Large intestine (tissue), 3 donors: ENCODE measurements around the gene PPP2R5C. TPM values are rescaled to one million over a fixed set of nuclear protein-coding genes. Genes with fewer than 3 reads are reported as not detected.
"Not testable (repeated sequence)": the region's sequence is repeated elsewhere in the genome, so short reads cannot be mapped to it uniquely, and the experiment has no call there.

Source experiments
- DNase-seq, 2 donors: peaks; one replicate each; pipeline versions ENCODE4 v3.0.0 to v3.0.0-alpha.2; 2013
- H3K27ac ChIP-seq: one replicate; pipeline ENCODE4 v1.5.1; 2013; ENCODE audit warnings: low read length
- H3K27me3 ChIP-seq: 2 replicates; pipeline ENCODE4 v1.6.1; 2013; ENCODE audit warnings: low read length; ENCODE audit not compliant: control insufficient read depth, insufficient read depth
- H3K36me3 ChIP-seq: 2 replicates; pipeline ENCODE4 v1.6.1; 2013; ENCODE audit warnings: low read length; ENCODE audit not compliant: control insufficient read depth, insufficient read depth
- H3K4me1 ChIP-seq: one replicate; pipeline ENCODE4 v1.6.1; 2013; ENCODE audit warnings: low read length; ENCODE audit not compliant: control insufficient read depth, insufficient read depth
- H3K4me3 ChIP-seq: one replicate; pipeline ENCODE4 v1.5.1; 2013; ENCODE audit warnings: low read length
- H3K9me3 ChIP-seq: one replicate; pipeline ENCODE4 v1.6.1; 2013; ENCODE audit warnings: mild to moderate bottlenecking, low read depth, low read length, moderate library complexity; ENCODE audit not compliant: control insufficient read depth
- WGBS: methylation state at CpG from one replicate; pipeline ENCODE4 v1.1.5; 2013; ENCODE audit warnings: low lambda C conversion rate; ENCODE audit not compliant: insufficient coverage; 5-methylcytosine and 5-hydroxymethylcytosine counted together
- polyA plus RNA-seq: library from polyadenylated mRNA; unstranded; fragments of 120-200 nt; gene quantifications from one replicate; pipeline ENCODE4 v1.2.1, GENCODE V29; 2013

The PPP2R5C gene
- polyA plus RNA-seq, 1 donor = 93.4 TPM

DNA sequence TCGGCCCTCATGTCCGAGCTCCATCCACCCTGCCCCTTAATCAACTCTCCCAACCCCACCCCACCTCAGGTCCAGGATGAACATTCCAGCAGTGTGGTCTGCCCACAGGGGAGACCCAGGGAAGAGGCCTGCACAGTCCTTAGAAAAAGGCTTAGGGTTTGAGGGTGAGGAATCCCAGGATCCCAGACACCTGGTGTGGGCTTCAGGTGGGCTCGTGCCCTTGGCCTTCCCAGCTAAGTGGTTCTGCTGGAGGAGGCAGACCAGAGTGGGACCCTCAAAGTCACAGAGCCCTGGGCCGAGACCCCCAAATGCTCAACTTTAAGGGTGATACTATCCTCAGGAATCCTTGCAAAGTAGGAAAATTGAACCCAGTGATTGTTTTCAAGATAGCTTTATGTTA, 25.4 kb upstream of the PPP2R5C start:
- Histone ChIP-seq H3K36me3 (no peaks in the 10 kb centered on the region), H3K9me3 (peaks cover 10% of the 10 kb centered on the region), H3K27ac (no peak overlapping the region), H3K27me3 (no peaks in the 10 kb centered on the region), H3K4me1 (peaks cover 16% of the 10 kb centered on the region), H3K4me3 (no peak overlapping the region)
- no peak for DNase-seq
- WGBS = no CpG with 5 or more reads among the region's 4 CpGs

DNA sequence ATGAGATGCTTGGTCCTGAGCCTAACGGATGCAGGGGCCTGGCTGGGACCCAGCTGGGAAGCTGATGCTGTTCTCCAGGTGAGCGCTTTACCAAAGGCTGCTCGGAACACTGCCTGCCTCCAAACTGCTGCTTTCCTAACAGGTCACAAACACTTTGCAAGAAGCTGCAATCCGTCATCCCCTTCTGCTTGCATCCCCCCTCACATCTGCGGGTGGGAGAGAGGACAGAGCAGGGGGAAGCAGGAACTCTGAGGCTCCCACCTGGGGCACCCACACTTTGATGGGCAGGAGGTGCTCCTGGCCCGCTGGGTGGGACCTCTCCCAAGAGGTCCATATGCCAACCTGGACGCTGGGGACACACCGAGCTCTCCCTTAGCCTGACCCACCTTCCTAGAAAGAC, 24.9 kb upstream of the PPP2R5C start:
- Histone ChIP-seq H3K4me3 (no peak overlapping the region), H3K4me1 (peaks cover 12% of the 10 kb centered on the region), H3K9me3 (peaks cover 12% of the 10 kb centered on the region), H3K27ac (no peak overlapping the region), H3K36me3 (no peaks in the 10 kb centered on the region), H3K27me3 (no peaks in the 10 kb centered on the region)
- WGBS = no CpG with 5 or more reads among the region's 8 CpGs
- DNase-seq = no peak

DNA sequence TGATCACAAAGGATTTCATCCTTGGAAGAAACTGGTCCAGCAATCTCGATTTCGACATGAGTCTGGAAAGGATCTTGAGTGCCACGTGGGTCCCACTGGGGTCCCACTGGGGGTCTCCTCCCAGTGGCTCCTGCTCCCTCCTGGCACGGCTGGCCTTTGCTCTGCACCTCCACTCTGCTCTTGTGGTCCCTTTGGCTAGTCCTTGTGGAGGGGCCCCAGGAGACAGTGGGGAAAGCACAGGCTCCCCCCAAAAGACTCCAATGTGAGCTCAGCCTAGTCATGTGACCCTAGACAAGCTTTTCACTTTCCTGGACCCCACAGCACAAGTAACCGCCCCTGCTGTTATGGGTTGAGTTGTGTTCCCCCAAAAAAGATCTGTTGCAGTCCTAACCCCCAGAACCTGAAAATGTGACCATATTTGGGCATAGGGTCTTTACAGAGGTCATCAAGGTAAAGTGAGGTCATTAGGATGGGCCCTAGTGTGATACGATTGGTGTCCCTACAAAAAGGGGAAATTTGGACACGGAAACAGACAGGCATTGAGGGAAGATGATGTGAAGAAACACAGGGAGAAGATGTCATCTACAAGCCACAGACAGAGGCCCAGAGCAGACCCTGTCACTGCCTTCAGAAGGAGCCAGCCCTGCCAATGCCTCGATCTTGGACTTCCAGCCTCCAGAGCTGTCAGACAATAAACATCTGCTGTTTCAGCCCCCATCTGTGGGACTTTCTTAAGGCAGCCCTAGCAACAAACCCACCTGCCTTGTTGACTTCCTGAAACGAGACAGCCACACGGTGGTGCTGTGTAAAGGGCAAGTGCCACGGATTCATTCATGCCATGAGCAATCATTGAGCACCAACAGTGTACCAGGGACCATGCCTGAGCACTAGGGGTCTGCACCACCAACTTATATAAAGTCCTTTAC, 23.8 kb upstream of the PPP2R5C start:
- Histone ChIP-seq H3K4me1 (peaks cover 3% of the 10 kb centered on the region), H3K27ac (no peak overlapping the region), H3K9me3 (peaks cover 12% of the 10 kb centered on the region), H3K4me3 (no peak overlapping the region), H3K27me3 (no peaks in the 10 kb centered on the region), H3K36me3 (no peaks in the 10 kb centered on the region)
- 100% methylated on average over 2 of the region's 11 CpGs for WGBS
- no peak for DNase-seq

DNA sequence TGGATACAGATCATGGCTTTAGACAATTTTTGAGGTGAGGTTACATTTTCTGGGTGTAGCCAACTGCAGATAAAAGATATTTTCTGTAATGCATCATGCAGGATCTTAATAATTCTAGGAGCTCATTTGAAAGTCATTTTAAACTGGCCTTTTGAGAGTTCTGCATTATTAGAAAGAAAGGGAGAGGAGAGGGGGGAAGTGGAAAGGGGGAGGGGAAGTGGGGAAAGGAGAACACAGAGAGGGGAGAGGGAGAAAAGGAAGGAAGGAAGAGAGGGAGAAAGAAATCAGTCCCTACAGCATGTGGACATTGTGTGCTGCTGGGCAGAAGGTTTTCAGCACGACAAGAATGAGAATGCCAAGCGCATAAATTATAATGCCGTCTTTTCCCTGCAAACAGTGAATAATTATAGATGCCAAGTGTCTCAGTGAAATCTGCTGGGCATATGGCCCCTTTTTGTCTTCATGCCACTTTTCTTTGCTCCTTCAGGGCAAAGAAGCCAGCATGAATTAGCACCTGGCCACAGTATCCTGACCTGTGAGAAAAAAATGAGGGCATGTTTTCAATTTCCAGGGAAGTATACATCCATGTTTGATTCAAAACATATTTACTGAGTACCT, 22.7 kb upstream of the PPP2R5C start:
- H3K36me3 ChIP-seq = no peaks in the 10 kb centered on the region
- no peak overlapping the region for H3K27ac ChIP-seq
- no peaks in the 10 kb centered on the region for H3K27me3 ChIP-seq
- WGBS = no CpG with 5 or more reads among the region's 3 CpGs
- no peak for DNase-seq
- no peak overlapping the region for H3K4me3 ChIP-seq
- H3K9me3 ChIP-seq = peaks cover 12% of the 10 kb centered on the region
- H3K4me1 ChIP-seq = no peaks in the 10 kb centered on the region

DNA sequence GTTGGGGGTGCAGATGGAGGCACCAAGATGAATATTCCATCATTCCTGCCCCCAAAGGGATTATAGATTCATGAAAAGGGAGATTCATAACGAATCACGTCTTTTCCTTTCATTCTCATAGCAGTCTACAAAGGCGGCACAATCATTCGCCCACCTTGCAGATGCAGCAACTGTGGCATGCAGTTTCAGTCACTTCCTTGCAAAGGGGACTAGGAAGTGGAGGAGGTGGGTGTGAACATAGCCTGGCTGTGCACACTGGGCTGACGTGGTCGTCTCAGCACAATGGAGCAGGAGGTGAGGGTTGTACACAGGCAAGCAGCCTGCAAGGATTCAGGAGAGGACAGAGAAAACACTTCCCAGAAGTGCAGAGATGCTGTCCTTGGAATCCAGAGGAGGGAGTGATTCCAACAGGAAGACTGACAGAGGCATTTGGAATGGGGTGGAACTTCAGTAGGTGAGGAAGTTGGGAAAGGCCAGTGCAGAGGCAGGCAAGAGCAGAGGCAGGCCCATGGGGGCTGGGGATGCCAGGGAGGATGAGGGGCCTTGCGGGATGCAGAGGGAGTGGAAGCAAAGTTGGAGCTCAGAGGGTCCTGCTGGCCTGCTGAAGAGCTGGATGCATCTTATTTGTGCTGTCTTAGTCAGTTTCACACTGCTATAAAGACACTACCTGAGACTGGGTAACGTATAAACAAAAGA, 21.9 kb upstream of the PPP2R5C start:
- no CpG with 5 or more reads among the region's 8 CpGs for WGBS
- Histone ChIP-seq H3K4me3 (no peak overlapping the region), H3K36me3 (no peaks in the 10 kb centered on the region), H3K4me1 (no peaks in the 10 kb centered on the region), H3K27ac (no peak overlapping the region), H3K27me3 (no peaks in the 10 kb centered on the region), H3K9me3 (peaks cover 12% of the 10 kb centered on the region)
- no peak for DNase-seq

DNA sequence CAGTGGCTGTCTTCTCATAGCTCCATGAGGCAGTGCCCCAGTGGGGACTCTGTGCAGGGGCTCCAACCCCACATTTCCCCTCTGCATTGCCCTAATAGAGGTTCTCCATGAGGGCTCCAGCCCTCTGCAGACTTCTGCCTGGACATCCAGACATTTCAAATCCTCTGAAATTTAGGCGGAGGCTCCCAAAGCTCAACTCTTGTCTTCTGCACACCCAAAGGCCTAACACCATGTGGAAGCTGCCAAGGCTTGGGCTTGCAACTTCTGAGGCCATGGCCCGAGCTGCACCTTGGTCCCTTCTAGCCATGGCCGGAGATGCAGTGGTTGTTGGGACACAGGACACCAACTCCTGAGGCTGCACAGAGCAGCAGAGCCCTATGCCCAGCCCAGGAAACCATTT, 20.5 kb upstream of the PPP2R5C start:
- no peaks in the 10 kb centered on the region for H3K4me1 ChIP-seq
- WGBS = no CpG with 5 or more reads among the region's 3 CpGs

DNA sequence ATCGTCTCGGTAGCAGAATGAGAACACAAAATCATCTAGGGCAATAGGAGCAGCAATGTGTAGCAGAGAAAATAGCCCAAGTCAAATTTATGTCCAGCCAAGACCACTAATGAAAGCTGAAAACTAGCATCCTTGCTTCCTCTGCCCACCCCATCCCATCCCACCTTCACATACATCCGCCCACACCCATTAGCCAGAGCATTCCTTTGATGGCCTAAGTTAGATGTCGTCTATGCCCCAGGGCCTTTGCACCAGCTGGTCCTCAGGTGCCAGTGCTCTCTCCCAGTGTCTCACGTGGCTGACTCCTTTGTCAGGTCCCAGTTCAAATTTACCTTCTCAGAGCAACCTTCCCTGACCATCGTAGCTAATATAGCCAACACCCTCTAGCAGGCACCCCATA, 17.8 kb upstream of the PPP2R5C start:
- DNase-seq = no peak
- H3K27ac ChIP-seq = no peak overlapping the region
- no peaks in the 10 kb centered on the region for H3K27me3 ChIP-seq
- no peaks in the 10 kb centered on the region for H3K4me1 ChIP-seq
- H3K36me3 ChIP-seq = no peaks in the 10 kb centered on the region
- H3K9me3 ChIP-seq = peaks cover 12% of the 10 kb centered on the region
- WGBS = 90% methylated on average over 2 of the region's 6 CpGs
- no peak overlapping the region for H3K4me3 ChIP-seq

More for the DNA sequence above, 20.5 kb upstream of the PPP2R5C start:
- peaks cover 12% of the 10 kb centered on the region for H3K9me3 ChIP-seq
- no peaks in the 10 kb centered on the region for H3K27me3 ChIP-seq
- no peak overlapping the region for H3K4me3 ChIP-seq
- H3K36me3 ChIP-seq = no peaks in the 10 kb centered on the region
- H3K27ac ChIP-seq = no peak overlapping the region
- DNase-seq = no peak

DNA sequence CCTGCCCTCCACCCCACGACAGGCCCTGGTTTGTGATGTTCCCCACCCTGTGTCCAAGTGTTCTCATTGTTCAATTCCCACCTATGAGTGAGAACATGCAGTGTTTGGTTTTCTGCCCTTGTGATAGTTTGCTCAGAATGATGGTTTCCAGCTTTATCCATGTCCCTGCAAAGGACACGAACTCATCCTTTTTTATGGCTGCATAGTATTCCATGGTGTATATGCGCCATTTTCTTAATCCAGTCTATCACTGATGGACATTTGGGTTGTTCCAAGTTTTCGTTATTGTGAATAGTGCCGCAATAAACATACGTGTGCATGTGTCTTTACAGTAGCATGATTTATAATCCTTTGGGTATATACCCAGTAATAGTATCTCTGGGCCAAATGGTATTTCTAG, 17.1 kb upstream of the PPP2R5C start:
- not testable (repeated sequence) for H3K4me3 ChIP-seq, H3K36me3 ChIP-seq, H3K27ac ChIP-seq, H3K27me3 ChIP-seq, H3K4me1 ChIP-seq, DNase-seq
- WGBS = no CpG with 5 or more reads among the region's 6 CpGs
- H3K9me3 ChIP-seq = peaks cover 12% of the 10 kb centered on the region

DNA sequence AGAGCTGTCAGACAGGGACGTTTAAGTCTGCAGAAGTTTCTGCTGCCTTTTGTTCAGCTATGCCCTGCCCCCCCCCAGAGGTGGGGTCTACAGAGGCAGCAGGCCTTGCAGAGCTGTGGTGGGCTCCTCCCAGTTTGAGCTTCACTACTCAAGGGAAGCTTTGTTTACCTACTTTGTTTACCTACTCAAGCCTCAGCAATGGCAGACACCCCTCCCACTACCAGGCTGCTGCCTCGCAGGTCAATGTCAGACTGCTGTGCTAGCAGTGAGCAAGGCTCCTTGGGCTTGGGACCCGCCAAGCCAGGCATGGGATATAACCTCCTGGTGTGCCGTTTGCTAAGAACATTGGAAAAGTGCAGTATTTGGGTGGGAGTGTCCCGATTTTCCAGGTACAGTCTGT, 11.8 kb upstream of the PPP2R5C start:
- not testable (repeated sequence) for H3K4me3 ChIP-seq, DNase-seq, H3K9me3 ChIP-seq, H3K36me3 ChIP-seq, H3K27me3 ChIP-seq, H3K27ac ChIP-seq, H3K4me1 ChIP-seq
- WGBS = no CpG with 5 or more reads among the region's 5 CpGs

DNA sequence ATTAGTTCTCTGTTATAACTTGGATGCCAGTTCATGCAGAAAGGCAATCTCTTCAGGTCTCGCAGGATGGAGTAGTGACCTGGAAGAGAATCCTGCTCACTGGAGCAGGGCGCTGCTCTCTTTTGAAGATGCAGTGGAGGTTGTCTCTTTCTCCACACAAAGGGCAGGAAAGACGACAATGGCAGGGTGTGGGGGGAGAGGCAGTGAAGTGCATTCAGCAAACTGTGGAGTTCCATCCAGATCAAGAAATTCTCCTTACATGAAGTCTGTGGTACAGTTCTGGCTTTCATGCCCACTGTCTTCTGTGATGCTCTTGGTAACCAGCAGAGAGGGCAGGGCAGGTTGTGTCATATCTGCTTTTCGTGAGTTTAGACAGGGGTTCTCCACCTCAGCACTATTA, 6.6 kb upstream of the PPP2R5C start:
- Histone ChIP-seq H3K27me3 (peaks cover 20% of the 10 kb centered on the region), H3K36me3 (no peaks in the 10 kb centered on the region), H3K27ac (no peak overlapping the region), H3K9me3 (no peaks in the 10 kb centered on the region), H3K4me1 (no peaks in the 10 kb centered on the region), H3K4me3 (no peak overlapping the region)
- WGBS = no CpG with 5 or more reads among the region's 4 CpGs
- no peak for DNase-seq
